Neutrophil (primary cell): Measurements from ENCODE around the gene DCAF11.

ENCODE experiments used
- H3K27ac ChIP-seq: fragments of 200-600 bp; sonication (generic); 2 replicates; pipeline ENCODE4 v1.5.1; 2016; ENCODE audit warnings: mild to moderate bottlenecking, moderate library complexity
- H3K27me3 ChIP-seq: fragments of 200-600 bp; sonication (generic); 2 replicates; pipeline ENCODE4 v1.6.0; 2016; ENCODE audit warnings: mild to moderate bottlenecking
- H3K36me3 ChIP-seq: fragments of 200-600 bp; sonication (generic); 2 replicates; pipeline ENCODE4 v1.5.1; 2017
- H3K4me1 ChIP-seq, 2 experiments: fragments of 200-600 bp in 1 of 2; sonication (generic) in 1 of 2; 1 replicate in 1 of 2; 2 replicates in 1 of 2; pipeline versions ENCODE4 v1.5.1 to v1.6.1; 2013 to 2016; ENCODE audit warnings: low read depth in 1 of 2, low read length in 1 of 2, mild to moderate bottlenecking in 1 of 2, moderate library complexity in 1 of 2; ENCODE audit not compliant: control insufficient read depth in 1 of 2, insufficient read depth in 1 of 2
- H3K4me3 ChIP-seq, 2 experiments: fragments of 200-600 bp in 1 of 2; sonication (generic) in 1 of 2; 1 replicate in 1 of 2; 2 replicates in 1 of 2; pipeline ENCODE4 v1.5.1; 2013 to 2016; ENCODE audit warnings: low read depth in 1 of 2, low read length in 1 of 2, mild to moderate bottlenecking in 1 of 2, moderate library complexity in 1 of 2
- H3K9me3 ChIP-seq: fragments of 200-600 bp; sonication (generic); 2 replicates; pipeline ENCODE4 v1.5.1; 2016
- CTCF ChIP-seq: fragments of 200-600 bp; sonication (generic); IDR thresholded peaks from 2 replicates; pipeline ENCODE4 v1.5.1; 2016; ENCODE audit warnings: antibody characterized with exemption

DCAF11 gene

GRCh38 chr14:24092505-24093206, 21.9 kb upstream of the DCAF11 start:
- Histone ChIP-seq H3K36me3 (no peaks in the 10 kb centered on the region), H3K27me3 (peaks cover 34% of the 10 kb centered on the region), H3K9me3 (no peaks in the 10 kb centered on the region), H3K27ac (no peak overlapping the region), H3K4me1 (peaks cover 11 to 14% of the 10 kb centered on the region in 2 experiments), H3K4me3 (no peak overlapping the region)
- TF ChIP-seq CTCF, result no peak

GRCh38 chr14:24093207-24093900, 21.2 kb upstream of the DCAF11 start:
- no peak for TF ChIP-seq CTCF
- Histone ChIP-seq H3K4me3 (peak overlapping the region; percentile 74 to 99), H3K9me3 (no peaks in the 10 kb centered on the region), H3K27me3 (peaks cover 38% of the 10 kb centered on the region), H3K27ac (peak overlapping the region; percentile 81), H3K4me1 (peaks cover 11 to 14% of the 10 kb centered on the region in 2 experiments), H3K36me3 (no peaks in the 10 kb centered on the region)

- Histone ChIP-seq H3K36me3 (no peaks in the 10 kb centered on the region), H3K27ac (peak within 1 kb of the TSS; percentile 81), H3K9me3 (no peaks in the 10 kb centered on the region), H3K4me1 (peaks cover 11 to 14% of the 10 kb centered on the region in 2 experiments), H3K4me3 (peak within 1 kb of the TSS; percentile 74 to 99), H3K27me3 (peaks cover 38% of the 10 kb centered on the region)
- peak; percentile 12 for TF ChIP-seq CTCF
These were observed 20.4 kb upstream of the DCAF11 start, which contains the start of gene PCK2 for GRCh38 chr14:24093901-24094840. Gene PCK2 (plus strand): TSS chr14:24094311. CDS start chr14:24094406, 95 bp downstream.

- Histone ChIP-seq H3K27ac (peak overlapping the region; percentile 81), H3K4me1 (peaks cover 13 to 14% of the 10 kb centered on the region in 2 experiments), H3K36me3 (no peaks in the 10 kb centered on the region), H3K4me3 (peak overlapping the region; percentile 74 to 99), H3K27me3 (peaks cover 38% of the 10 kb centered on the region), H3K9me3 (no peaks in the 10 kb centered on the region)
- no peak for TF ChIP-seq CTCF
These were observed 19.7 kb upstream of the DCAF11 start for GRCh38 chr14:24094841-24095270.
